Measurements from ENCODE around the gene PITPNM2. TPM values are rescaled to one million over a fixed set of nuclear protein-coding genes. Genes with fewer than 3 reads are reported as not detected.
A peak's percentile ranks its signal among the peaks of the same experiment; 100 is the strongest.

PITPNM2 gene
- total RNA-seq: 11.8 TPM

DNA sequence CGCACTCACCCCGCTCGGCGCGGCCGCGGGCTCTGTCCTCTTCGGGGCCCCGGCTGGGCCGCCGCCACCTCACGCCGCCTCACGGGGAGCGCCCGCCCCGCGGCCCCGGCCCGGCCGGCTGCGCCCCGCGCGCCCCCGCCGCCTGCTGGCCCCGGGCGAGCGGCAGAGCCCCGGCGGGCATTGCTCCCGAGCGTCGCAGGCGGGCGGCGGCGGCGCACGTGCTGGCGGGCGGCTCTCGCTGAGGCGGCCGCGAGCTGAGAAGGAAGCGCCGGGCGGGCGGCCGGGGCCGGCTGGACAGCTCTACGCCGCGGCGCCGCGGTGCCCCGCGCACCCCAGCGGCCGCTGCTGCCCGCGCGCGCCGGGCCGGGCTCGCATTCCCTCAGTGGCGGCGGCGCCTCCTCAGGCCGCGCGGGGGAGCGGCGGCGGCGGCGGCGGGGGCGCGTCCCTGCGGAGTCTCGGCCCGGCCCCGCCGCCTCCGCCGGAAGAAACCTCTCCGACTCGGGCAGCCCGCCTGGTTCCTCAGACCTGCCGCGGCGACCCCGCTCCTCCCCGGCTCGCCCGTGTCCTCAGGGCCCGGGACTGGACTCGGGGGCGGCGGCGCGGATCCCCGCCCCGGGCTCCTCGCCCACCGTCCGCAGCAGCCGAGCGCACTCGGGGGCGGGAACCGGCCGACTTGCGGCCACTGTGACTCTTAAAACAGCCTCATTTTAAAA is at the start of gene PITPNM2:
Gene PITPNM2 (minus strand): TSS at position 347 of the 713 bp plus-strand sequence. CDS start 116,500 bp downstream, outside the sequence.
- Histone ChIP-seq H3K9me3 (ENCODE audit: low read depth, low read length) (no peaks in the 10 kb centered on the region), H3K27me3 (ENCODE audit: insufficient read depth, low read length) (peaks cover 9% of the 10 kb centered on the region), H3K4me3 (ENCODE audit: low read length) (peak within 1 kb of the TSS; percentile 52), H3K4me1 (ENCODE audit: insufficient read depth, low read length) (peaks cover 28% of the 10 kb centered on the region)

GRCh38 chr12:123200414-123200813 is 49.5 kb upstream of the PITPNM2 start:
- H3K4me3 ChIP-seq (ENCODE audit: low read length): no peak overlapping the region

DNA sequence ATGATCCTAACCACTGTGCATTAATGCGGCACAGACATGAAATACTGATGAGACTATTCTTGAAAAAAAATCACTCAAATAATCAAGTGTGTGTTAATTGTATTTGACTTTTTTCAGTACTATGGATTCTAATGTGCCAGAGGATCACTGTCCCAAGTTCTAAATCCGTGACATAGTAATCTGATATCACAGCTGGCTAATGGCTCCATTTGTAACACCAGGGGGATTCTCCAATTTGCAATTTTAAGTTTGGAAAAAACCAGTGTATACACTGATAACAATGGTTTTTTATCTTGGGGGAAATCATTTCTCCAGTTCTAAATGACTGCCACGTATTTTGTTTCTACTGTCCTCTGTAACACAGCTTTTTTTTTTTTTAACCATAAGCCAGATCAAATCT is 49.0 kb upstream of the PITPNM2 start:
- Histone ChIP-seq H3K4me1 (ENCODE audit: insufficient read depth, low read length) (no peaks in the 10 kb centered on the region), H3K9me3 (ENCODE audit: low read depth, low read length) (no peaks in the 10 kb centered on the region), H3K27me3 (ENCODE audit: insufficient read depth, low read length) (no peaks in the 10 kb centered on the region), H3K4me3 (ENCODE audit: low read length) (no peak overlapping the region)

More at GRCh38 chr12:123200414-123200813, 49.5 kb upstream of the PITPNM2 start:
- Histone ChIP-seq H3K4me1 (ENCODE audit: insufficient read depth, low read length) (no peaks in the 10 kb centered on the region), H3K9me3 (ENCODE audit: low read depth, low read length) (no peaks in the 10 kb centered on the region), H3K27me3 (ENCODE audit: insufficient read depth, low read length) (no peaks in the 10 kb centered on the region)

DNA sequence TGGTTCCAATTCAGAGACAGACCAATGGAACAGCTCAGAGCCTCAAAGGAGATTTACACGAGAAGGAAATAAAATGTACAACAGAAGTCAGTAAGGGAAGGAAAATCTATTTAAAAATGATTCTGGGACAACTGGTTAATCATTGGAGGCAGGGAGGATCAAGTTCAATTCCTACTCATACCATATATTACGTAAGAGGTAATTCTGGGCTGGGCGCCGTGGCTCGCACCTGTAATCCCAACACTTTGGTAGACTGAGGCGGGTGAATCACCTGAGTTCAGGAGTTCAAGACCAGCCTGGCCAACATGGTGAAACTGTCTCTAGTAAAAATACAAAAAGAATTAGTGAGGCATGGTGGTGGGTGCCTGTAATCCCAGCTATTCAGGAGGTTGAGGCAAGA is 36.7 kb upstream of the PITPNM2 start:
- H3K27me3 ChIP-seq (ENCODE audit: insufficient read depth, low read length): no peaks in the 10 kb centered on the region
- no peaks in the 10 kb centered on the region for H3K4me1 ChIP-seq (ENCODE audit: insufficient read depth, low read length)
- no peak overlapping the region for H3K4me3 ChIP-seq (ENCODE audit: low read length)
- no peaks in the 10 kb centered on the region for H3K9me3 ChIP-seq (ENCODE audit: low read depth, low read length)

- Histone ChIP-seq H3K9me3 (ENCODE audit: low read depth, low read length) (no peaks in the 10 kb centered on the region), H3K27me3 (ENCODE audit: insufficient read depth, low read length) (no peaks in the 10 kb centered on the region), H3K4me3 (ENCODE audit: low read length) (no peak overlapping the region), H3K4me1 (ENCODE audit: insufficient read depth, low read length) (no peaks in the 10 kb centered on the region)
These were observed 29.3 kb upstream of the PITPNM2 start for GRCh38 chr12:123180171-123180570.

DNA sequence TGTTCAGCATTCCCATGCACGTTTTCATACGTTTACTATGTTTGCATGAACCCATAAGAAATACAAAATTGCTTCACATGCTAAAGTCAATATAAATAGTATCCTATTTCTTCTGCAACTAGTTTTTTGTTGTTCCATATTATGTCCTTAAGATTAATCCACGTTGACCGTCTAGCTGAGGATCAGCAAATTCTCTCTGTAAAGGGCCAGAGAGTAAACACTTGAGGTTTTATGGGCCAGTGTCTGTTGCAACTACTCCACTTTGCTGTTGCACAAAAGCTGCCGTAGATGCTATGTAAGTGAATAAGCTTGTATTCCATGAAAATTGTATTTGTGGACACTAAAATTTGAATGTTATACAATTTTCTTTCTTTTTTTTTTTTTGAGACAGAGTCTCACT is 21.1 kb upstream of the PITPNM2 start:
- Histone ChIP-seq H3K4me3 (ENCODE audit: low read length) (no peak overlapping the region), H3K4me1 (ENCODE audit: insufficient read depth, low read length) (no peaks in the 10 kb centered on the region), H3K9me3 (ENCODE audit: low read depth, low read length) (no peaks in the 10 kb centered on the region), H3K27me3 (ENCODE audit: insufficient read depth, low read length) (no peaks in the 10 kb centered on the region)

GRCh38 chr12:123167329-123167728 is 16.4 kb upstream of the PITPNM2 start:
- H3K9me3 ChIP-seq (ENCODE audit: low read depth, low read length): no peaks in the 10 kb centered on the region
- no peaks in the 10 kb centered on the region for H3K4me1 ChIP-seq (ENCODE audit: insufficient read depth, low read length)
- no peaks in the 10 kb centered on the region for H3K27me3 ChIP-seq (ENCODE audit: insufficient read depth, low read length)
- H3K4me3 ChIP-seq (ENCODE audit: low read length): no peak overlapping the region

DNA sequence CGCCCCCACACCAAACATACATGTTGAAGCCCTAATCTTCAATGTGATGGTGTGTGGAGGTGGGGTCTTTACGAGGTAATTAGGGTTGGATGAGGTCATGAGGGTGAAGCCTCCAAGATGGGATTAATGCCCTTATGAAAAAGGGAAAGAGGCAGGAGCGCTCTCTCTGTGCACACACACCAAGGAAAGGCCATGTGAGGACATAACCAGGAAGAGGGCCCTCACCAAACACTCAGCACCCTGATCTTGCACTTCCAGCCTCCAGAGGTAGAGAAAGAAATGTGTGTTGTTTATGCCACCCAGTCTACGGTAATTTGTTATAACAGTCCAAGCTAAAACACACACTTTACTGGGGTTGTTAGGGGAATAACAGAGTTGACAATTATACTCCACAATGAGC is 14.6 kb upstream of the PITPNM2 start:
- Histone ChIP-seq H3K4me1 (ENCODE audit: insufficient read depth, low read length) (no peaks in the 10 kb centered on the region), H3K9me3 (ENCODE audit: low read depth, low read length) (no peaks in the 10 kb centered on the region), H3K27me3 (ENCODE audit: insufficient read depth, low read length) (no peaks in the 10 kb centered on the region), H3K4me3 (ENCODE audit: low read length) (no peak overlapping the region)

- no peak overlapping the region for H3K4me3 ChIP-seq (ENCODE audit: low read length)
- H3K9me3 ChIP-seq (ENCODE audit: low read depth, low read length): no peaks in the 10 kb centered on the region
- H3K27me3 ChIP-seq (ENCODE audit: insufficient read depth, low read length): no peaks in the 10 kb centered on the region
- no peaks in the 10 kb centered on the region for H3K4me1 ChIP-seq (ENCODE audit: insufficient read depth, low read length)
These were observed 13.9 kb upstream of the PITPNM2 start for GRCh38 chr12:123164710-123165261.

DNA sequence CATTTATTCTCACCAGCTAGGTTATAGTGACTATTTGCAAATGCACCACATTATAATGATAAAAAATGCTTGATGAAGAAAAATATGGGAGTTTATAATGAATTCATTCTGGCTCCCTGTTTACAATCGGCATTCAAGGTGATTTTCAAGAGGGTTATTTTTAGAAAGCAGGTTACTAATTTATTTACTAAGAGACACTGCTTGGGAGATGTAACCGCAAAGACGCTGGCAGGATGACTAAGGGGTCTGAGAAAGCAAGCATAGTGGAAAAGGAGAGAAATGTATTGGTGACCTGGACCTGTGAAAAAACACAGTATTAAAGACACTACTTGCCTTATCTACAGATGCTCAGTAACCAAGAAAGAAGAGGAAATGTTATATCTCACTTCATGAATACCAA is 13.3 kb upstream of the PITPNM2 start:
- Histone ChIP-seq H3K4me3 (ENCODE audit: low read length) (no peak overlapping the region), H3K4me1 (ENCODE audit: insufficient read depth, low read length) (no peaks in the 10 kb centered on the region), H3K9me3 (ENCODE audit: low read depth, low read length) (no peaks in the 10 kb centered on the region), H3K27me3 (ENCODE audit: insufficient read depth, low read length) (no peaks in the 10 kb centered on the region)

GRCh38 chr12:123163227-123163626 is 12.3 kb upstream of the PITPNM2 start:
- H3K9me3 ChIP-seq (ENCODE audit: low read depth, low read length): no peaks in the 10 kb centered on the region
- H3K4me1 ChIP-seq (ENCODE audit: insufficient read depth, low read length): no peaks in the 10 kb centered on the region
- no peak overlapping the region for H3K4me3 ChIP-seq (ENCODE audit: low read length)

DNA sequence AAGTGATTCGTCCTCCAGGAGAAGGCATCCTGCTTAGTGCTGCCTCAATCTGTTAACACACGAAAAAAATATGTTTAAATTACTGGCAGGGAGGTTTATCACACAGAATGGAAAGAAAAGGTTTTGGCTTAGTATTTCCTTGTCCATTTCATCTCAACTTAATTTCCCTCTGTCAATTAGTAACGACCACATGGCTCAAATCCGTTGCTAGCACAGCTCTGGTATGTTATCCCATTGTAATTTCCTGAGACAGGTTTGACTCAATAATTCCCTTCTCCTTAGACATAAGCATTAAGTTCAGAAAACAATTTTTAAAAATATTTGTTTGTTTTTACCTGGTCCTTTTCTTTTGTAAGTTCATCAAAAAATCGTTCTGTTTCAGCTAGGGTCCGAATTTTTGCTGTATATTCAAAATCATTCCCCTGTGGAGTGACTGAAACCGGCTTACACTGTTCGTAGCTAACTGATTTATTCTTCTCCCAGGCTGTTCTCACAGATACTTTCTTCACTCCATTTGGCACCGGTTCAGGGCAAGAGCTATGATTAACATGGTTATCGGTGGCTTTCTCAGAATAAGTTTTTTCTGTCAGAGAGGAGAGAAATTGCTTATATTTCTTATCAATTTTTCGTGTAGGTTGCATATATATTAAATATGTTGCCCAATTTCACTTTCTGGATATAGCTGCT is 10.1 kb upstream of the PITPNM2 start:
- Histone ChIP-seq H3K4me3 (ENCODE audit: low read length) (no peak overlapping the region), H3K9me3 (ENCODE audit: low read depth, low read length) (no peaks in the 10 kb centered on the region), H3K27me3 (ENCODE audit: insufficient read depth, low read length) (no peaks in the 10 kb centered on the region), H3K4me1 (ENCODE audit: insufficient read depth, low read length) (no peaks in the 10 kb centered on the region)

More at GRCh38 chr12:123163227-123163626, 12.3 kb upstream of the PITPNM2 start:
- no peaks in the 10 kb centered on the region for H3K27me3 ChIP-seq (ENCODE audit: insufficient read depth, low read length)

DNA sequence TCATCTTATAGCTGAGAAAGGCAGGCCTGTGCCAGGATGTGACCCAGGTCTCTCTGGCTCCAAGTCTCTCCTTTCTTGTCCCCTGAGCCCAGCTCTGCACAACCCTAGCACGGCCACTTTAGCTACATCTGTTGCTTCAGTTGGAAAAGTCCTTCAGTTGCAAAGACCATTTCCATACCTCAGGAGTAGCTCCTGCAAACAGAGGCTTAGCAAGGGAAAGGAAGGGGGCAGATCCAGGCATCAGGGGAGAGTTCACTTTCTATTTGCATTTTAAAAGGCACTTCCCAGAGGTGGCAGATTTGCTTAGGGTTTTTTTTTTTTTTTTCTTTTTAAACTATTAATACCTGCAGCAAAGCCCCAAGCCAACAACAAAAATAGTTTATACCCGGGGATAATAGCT is 3.0 kb upstream of the PITPNM2 start:
- Histone ChIP-seq H3K4me1 (ENCODE audit: insufficient read depth, low read length) (peaks cover 25% of the 10 kb centered on the region), H3K27me3 (ENCODE audit: insufficient read depth, low read length) (peaks cover 9% of the 10 kb centered on the region), H3K9me3 (ENCODE audit: low read depth, low read length) (no peaks in the 10 kb centered on the region), H3K4me3 (ENCODE audit: low read length) (no peak overlapping the region)

DNA sequence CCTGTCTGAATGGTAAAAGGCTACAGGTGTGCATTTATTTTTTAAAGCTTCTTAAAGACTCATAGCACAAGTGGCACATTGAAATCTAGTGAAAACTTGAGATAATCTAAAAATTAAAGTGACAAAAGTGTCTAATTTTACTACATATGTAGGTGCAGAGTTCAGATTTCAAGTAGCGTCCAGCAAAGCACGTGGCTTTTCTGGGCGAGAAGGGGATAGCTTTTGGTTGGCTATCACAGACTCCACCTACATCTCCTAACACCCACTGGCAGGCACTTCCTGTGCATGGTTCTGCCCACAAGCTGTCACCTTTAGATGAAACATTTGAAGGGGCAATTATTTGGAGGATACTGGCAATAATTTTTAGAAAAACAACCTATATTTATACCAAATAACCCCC is 1.9 kb upstream of the PITPNM2 start:
- Histone ChIP-seq H3K4me1 (ENCODE audit: insufficient read depth, low read length) (peaks cover 28% of the 10 kb centered on the region), H3K4me3 (ENCODE audit: low read length) (no peak overlapping the region), H3K27me3 (ENCODE audit: insufficient read depth, low read length) (peaks cover 9% of the 10 kb centered on the region), H3K9me3 (ENCODE audit: low read depth, low read length) (no peaks in the 10 kb centered on the region)
